HepG2 (cell line): ENCODE results near the gene PRIM2. TPM values are rescaled to one million over a fixed set of nuclear protein-coding genes. Genes with fewer than 3 reads are reported as not detected.

Source experiments
- ATAC-seq: fragments of 200-7000 bp; cut with Tn5 transposase; 3 replicates; pipeline ENCODE4 v1.9.1; 2020; ENCODE audit warnings: mild to moderate bottlenecking, moderate library complexity
- BruUV-seq: library from RNA; stranded (reverse); fragments of 400-500 nt; replicated peaks from 2 replicates; lab custom pipeline; 2021; lab: Mats Ljungman, UMichigan
- CTCF ChIA-PET: fragments of 300-600 bp; formaldehyde crosslinking; extraction: SDS; loops from one replicate; lab custom pipeline; 2021; ENCODE audit warnings: low total read pairs, inconsistent platforms, low intra/inter-chr PET ratio; lab: Yijun Ruan, JAX
- POLR2A ChIA-PET: fragments of 350-600 bp; sonication (Branson Sonifier 250); formaldehyde crosslinking; loops from one replicate; lab custom pipeline; 2020; ENCODE audit warnings: antibody characterized with exemption, inconsistent platforms; lab: Yijun Ruan, JAX
- DNase-seq: peaks from one replicate; pipeline ENCODE4 v3.0.0-alpha.2; 2015; ENCODE audit warnings: low spot score
- FAIRE-seq: peaks from 3 replicates; lab custom pipeline; 2011; peaks lifted over from hg19 to GRCh38; lab: Jason Lieb, UNC
- H2AFZ ChIP-seq: one replicate; pipeline ENCODE4 v1.6.1; 2011; ENCODE audit warnings: low read length, inconsistent platforms
- H3K27ac ChIP-seq: fragments of 300-600 bp; 3 replicates; pipeline ENCODE4 v1.8.0; 2011; ENCODE audit warnings: mixed run types, mild to moderate bottlenecking, mixed read lengths, low read length, inconsistent platforms; ENCODE audit not compliant: insufficient read depth; ENCODE audit errors: extremely low read length
- H3K27me3 ChIP-seq, 2 experiments: fragments of 200-600 bp in 1 of 2; 2 replicates in 1 of 2; 3 replicates in 1 of 2; pipeline versions ENCODE4 v1.6.0 to v1.8.0; 2011; ENCODE audit warnings: low read length in 2 of 2, mild to moderate bottlenecking in 2 of 2, moderate library complexity in 2 of 2, inconsistent platforms in 1 of 2; ENCODE audit not compliant: insufficient read depth in 2 of 2, control insufficient read depth in 1 of 2
- H3K36me3 ChIP-seq, 2 experiments: fragments of 200-600 bp in 1 of 2; replicated peaks in 1 of 2; 2 replicates in 1 of 2; 3 replicates in 1 of 2; pipeline versions ENCODE4 v1.5.1 to v1.8.0; 2011; ENCODE audit warnings: low read length in 2 of 2, inconsistent platforms in 1 of 2; ENCODE audit not compliant: insufficient read depth in 2 of 2, control insufficient read depth in 1 of 2
- H3K4me1 ChIP-seq: 2 replicates; pipeline ENCODE4 v1.5.1; 2012; ENCODE audit warnings: low read length, inconsistent platforms; ENCODE audit not compliant: insufficient read depth
- H3K4me2 ChIP-seq: 2 replicates; pipeline ENCODE4 v1.6.0; 2011; ENCODE audit warnings: low read depth, low read length, inconsistent platforms
- H3K4me3 ChIP-seq, 3 experiments: fragments of 200-600 bp in 1 of 3; sonication (generic), shearing (Covaris generic) in 1 of 3; replicated peaks in 1 of 3; 2 replicates each; pipeline ENCODE4 v1.5.1; 2011 to 2016; ENCODE audit warnings: low read length in 3 of 3, inconsistent platforms in 2 of 3, low read depth in 2 of 3, mild to moderate bottlenecking in 2 of 3, control low read depth in 1 of 3, mixed read lengths in 1 of 3; ENCODE audit not compliant: insufficient read depth in 1 of 3
- H3K79me2 ChIP-seq: one replicate; pipeline ENCODE4 v1.6.1; 2011; ENCODE audit warnings: low read length, inconsistent platforms; ENCODE audit not compliant: insufficient read depth
- H3K9ac ChIP-seq: 2 replicates; pipeline ENCODE4 v1.6.0; 2011; ENCODE audit warnings: mild to moderate bottlenecking, low read depth, low read length, inconsistent platforms; ENCODE audit not compliant: insufficient read depth
- H3K9me3 ChIP-seq: 2 replicates; pipeline ENCODE4 v1.5.1; 2012; ENCODE audit warnings: mild to moderate bottlenecking, low read length
- H4K20me1 ChIP-seq: 2 replicates; pipeline ENCODE4 v1.6.0; 2011; ENCODE audit warnings: inconsistent platforms, mild to moderate bottlenecking, low read length, moderate library complexity; ENCODE audit not compliant: insufficient read depth
- ARID4A ChIP-seq: sonication (generic); formaldehyde crosslinking; IDR thresholded peaks from 2 replicates; pipeline ENCODE4 v1.5.0; 2020; ENCODE audit warnings: mild to moderate bottlenecking, missing genetic modification reagents, borderline replicate concordance
- EZH2 ChIP-seq: conservative IDR thresholded peaks from 2 replicates; pipeline ENCODE4 v1.6.1; 2012; ENCODE audit warnings: mild to moderate bottlenecking, low read depth, low read length, moderate library complexity
- FOXA1 ChIP-seq, 2 experiments: fragments of 450-650 bp in 1 of 2; sonication (generic) in 1 of 2; formaldehyde crosslinking in 1 of 2; IDR thresholded peaks; 2 replicates each; pipeline versions ENCODE4 v1.4.0 to v1.6.1; 2016 to 2020; ENCODE audit warnings: missing genetic modification reagents in 1 of 2
- POLR2A ChIP-seq, 2 experiments: IDR thresholded peaks; 2 replicates each; pipeline ENCODE4 v1.6.1; 2011; ENCODE audit warnings: low read depth in 2 of 2, low read length in 2 of 2, mild to moderate bottlenecking in 1 of 2, moderate library complexity in 1 of 2; ENCODE audit not compliant: insufficient read depth in 1 of 2
- RBM22 ChIP-seq: fragments of 200-400 bp; formaldehyde crosslinking; optimal IDR thresholded peaks from 2 replicates; pipeline ENCODE3; 2017; ENCODE audit warnings: mild to moderate bottlenecking, low read length, moderate library complexity
- TBP ChIP-seq: sonication (generic); formaldehyde crosslinking; IDR thresholded peaks from 2 replicates; pipeline ENCODE4 v1.5.0; 2020; ENCODE audit warnings: missing genetic modification reagents
- ZBTB7A ChIP-seq: sonication (generic); formaldehyde crosslinking; IDR thresholded peaks from 2 replicates; pipeline ENCODE4 v1.8.0; 2022; ENCODE audit warnings: mild to moderate bottlenecking, missing genetic modification reagents
- in situ Hi-C: cut with HindIII; loops from 2 replicates; pipeline ENCODE4 v1.10.0; 2017; ENCODE audit warnings: low pct_unique_long_range_greater_than_20kb; ENCODE audit not compliant: extremely low pct_ligation_motif_present
- intact Hi-C: fragments of 100-400 bp; cut with micrococcal nuclease; formaldehyde crosslinking; loops from one replicate; pipeline ENCODE4 v1.10.0; 2022; ENCODE audit not compliant: unreplicated experiment
- polyA plus RNA-seq, 8 experiments: library from polyadenylated mRNA; depleted of rRNA in 3 of 8; stranded (reverse) in 7 of 8; unstranded in 1 of 8; fragments of >200 nt; fragmentation: Illumina TruSeq in 4 of 8; extraction: Trizol in 4 of 8; gene quantifications; 2 replicates each; pipeline versions ENCODE4 v1.2.1 to v1.2.3, GENCODE V29; 2011 to 2016; ENCODE audit warnings: low read depth in 4 of 8, missing spikeins in 1 of 8, mixed read lengths in 1 of 8; ENCODE audit not compliant: insufficient read depth in 1 of 8
- total RNA-seq, 5 experiments: library from RNA; depleted of rRNA; stranded (reverse); fragments of >200 nt; fragmentation: Illumina TruSeq; extraction: Trizol; gene quantifications; 2 replicates each; pipeline ENCODE4 v1.2.3, GENCODE V29; 2016; ENCODE audit warnings: low read depth in 1 of 5

PRIM2 gene
- total and polyA plus RNA-seq, 2 of the 13 experiments (the other 11 are each of a cell fraction or from before 2014, with no cell fraction given) = 8.0 to 52.7 TPM

- TF ChIP-seq FOXA1 (IDR thresholded peaks at IDR 0.05) = no peak
- no peak for TF ChIP-seq FOXA1 (CRISPR knock-in tag; IDR thresholded peaks at IDR 0.05)
- TF ChIP-seq RBM22 = no peak
- TF ChIP-seq ZBTB7A (CRISPR knock-in tag) = no peak
- no peak for TF ChIP-seq EZH2
- TF ChIP-seq POLR2A (IDR thresholded peaks at IDR 0.05; ENCODE audit: insufficient read depth in 1 of 2, low read depth in 2 of 2, low read length in 2 of 2) = no peak
- TF ChIP-seq, all 625 proteins: peak for 0
Measured at GRCh38 chr6:57275384-57275783, 42.0 kb upstream of the PRIM2 start (continued).

- peaks cover 0 to 7% of the 10 kb centered on the region in 2 experiments; a peak in 2 of 5 replicates for H3K27me3 ChIP-seq
- no peak for DNase-seq
- in situ Hi-C loops (no loop called here), intact Hi-C loops (no loop called here)
- H3K36me3 ChIP-seq = no peaks in the 10 kb centered on the region
- CTCF ChIA-PET = no interaction called here
- no peak overlapping the region for H3K4me2 ChIP-seq
- TF ChIP-seq ARID4A (CRISPR knock-in tag) (no peak), TBP (CRISPR knock-in tag) (no peak)
- TF ChIP-seq, all 625 proteins: peak for 0
- no peaks in the 10 kb centered on the region for H3K9me3 ChIP-seq
- H3K9ac ChIP-seq = no peak overlapping the region
- H3K4me1 ChIP-seq = peaks cover 7% of the 10 kb centered on the region
- POLR2A ChIA-PET = no interaction called here
- no peak overlapping the region for H3K27ac ChIP-seq
- no peak for FAIRE-seq
- H3K4me3 ChIP-seq = no peak overlapping the region
- no TSS peak for BruUV-seq
- H4K20me1 ChIP-seq = no peaks in the 10 kb centered on the region
- H3K79me2 ChIP-seq = no peaks in the 10 kb centered on the region
- ATAC-seq = no peak
- no peak overlapping the region for H2AFZ ChIP-seq
Measured at GRCh38 chr6:57276946-57277345, 40.5 kb upstream of the PRIM2 start.
